Osteocyte (in vitro differentiated cells): ENCODE measurements around the gene POMGNT2. TPM values are rescaled to one million over a fixed set of nuclear protein-coding genes. Genes with fewer than 3 reads are reported as not detected.

ENCODE experiments used
- DNase-seq: peaks from one replicate; pipeline ENCODE4 v3.0.0; 2021; ENCODE audit warnings: mixed read lengths; ENCODE audit not compliant: unreplicated experiment; ENCODE audit errors: extremely low spot score
- H3K27ac Mint-ChIP-seq: one replicate; pipeline ENCODE4 v1.8.0; 2021; ENCODE audit warnings: mild to moderate bottlenecking, mixed read lengths; ENCODE audit not compliant: unreplicated experiment
- H3K27me3 Mint-ChIP-seq: one replicate; pipeline ENCODE4 v1.8.0; 2021; ENCODE audit warnings: mixed read lengths; ENCODE audit not compliant: unreplicated experiment
- H3K36me3 Mint-ChIP-seq: one replicate; pipeline ENCODE4 v1.8.0; 2021; ENCODE audit warnings: mixed read lengths; ENCODE audit not compliant: unreplicated experiment
- H3K4me1 Mint-ChIP-seq: one replicate; pipeline ENCODE4 v1.8.0; 2021; ENCODE audit warnings: mixed read lengths; ENCODE audit not compliant: unreplicated experiment
- H3K4me3 Mint-ChIP-seq: one replicate; pipeline ENCODE4 v1.8.0; 2021; ENCODE audit warnings: mild to moderate bottlenecking, moderate library complexity, mixed read lengths; ENCODE audit not compliant: unreplicated experiment
- H3K9me3 Mint-ChIP-seq: one replicate; pipeline ENCODE4 v1.8.0; 2021; ENCODE audit warnings: mixed read lengths; ENCODE audit not compliant: unreplicated experiment
- CTCF ChIP-seq: fragments of 200-600 bp; sonication (generic); IDR thresholded peaks from 2 replicates; pipeline ENCODE4 v1.5.0; 2021; ENCODE audit warnings: antibody characterized with exemption, mild to moderate bottlenecking, moderate library complexity
- total RNA-seq: library from RNA; stranded (reverse); gene quantifications from 2 replicates; pipeline ENCODE4 v1.2.1, GENCODE V29; 2021

Gene POMGNT2
- total RNA-seq, 1 donor from 2014 or later = 16.1 TPM

- H3K27me3 Mint-ChIP-seq = no peaks in the 10 kb centered on the region
- no peaks in the 10 kb centered on the region for H3K36me3 Mint-ChIP-seq
- no peaks in the 10 kb centered on the region for H3K4me1 Mint-ChIP-seq
- TF ChIP-seq CTCF = no peak
- no peak for DNase-seq
- no peak overlapping the region for H3K4me3 Mint-ChIP-seq
- no peaks in the 10 kb centered on the region for H3K9me3 Mint-ChIP-seq
- no peak overlapping the region for H3K27ac Mint-ChIP-seq
Measured at GRCh38 chr3:43091481-43091880, 14.4 kb downstream of the POMGNT2 start.

GRCh38 chr3:43090238-43090637 lies 15.6 kb downstream of the POMGNT2 start:
- H3K4me1 Mint-ChIP-seq = no peaks in the 10 kb centered on the region
- no peak overlapping the region for H3K4me3 Mint-ChIP-seq
- no peak overlapping the region for H3K27ac Mint-ChIP-seq
- H3K9me3 Mint-ChIP-seq = no peaks in the 10 kb centered on the region
- no peaks in the 10 kb centered on the region for H3K36me3 Mint-ChIP-seq
- peak; percentile 5 for DNase-seq
- no peak for TF ChIP-seq CTCF
- H3K27me3 Mint-ChIP-seq = no peaks in the 10 kb centered on the region

GRCh38 chr3:43089081-43089480 lies 16.8 kb downstream of the POMGNT2 start:
- H3K4me1 Mint-ChIP-seq = no peaks in the 10 kb centered on the region
- H3K4me3 Mint-ChIP-seq = no peak overlapping the region
- no peaks in the 10 kb centered on the region for H3K9me3 Mint-ChIP-seq
- H3K27ac Mint-ChIP-seq = no peak overlapping the region
- peak; percentile 59 for DNase-seq
- H3K27me3 Mint-ChIP-seq = no peaks in the 10 kb centered on the region
- H3K36me3 Mint-ChIP-seq = no peaks in the 10 kb centered on the region
- no peak for TF ChIP-seq CTCF

- DNase-seq = peak; percentile 42
- H3K27me3 Mint-ChIP-seq = no peaks in the 10 kb centered on the region
- no peak overlapping the region for H3K4me3 Mint-ChIP-seq
- peaks cover 4% of the 10 kb centered on the region for H3K36me3 Mint-ChIP-seq
- no peak for TF ChIP-seq CTCF
- no peaks in the 10 kb centered on the region for H3K4me1 Mint-ChIP-seq
- no peak overlapping the region for H3K27ac Mint-ChIP-seq
- no peaks in the 10 kb centered on the region for H3K9me3 Mint-ChIP-seq
Measured at GRCh38 chr3:43087249-43087776, 18.6 kb downstream of the POMGNT2 start.

GRCh38 chr3:43086460-43087165 lies 19.3 kb downstream of the POMGNT2 start:
- DNase-seq = peak; percentile 46
- no peaks in the 10 kb centered on the region for H3K4me1 Mint-ChIP-seq
- H3K9me3 Mint-ChIP-seq = no peaks in the 10 kb centered on the region

More at GRCh38 chr3:43086460-43087165, 19.3 kb downstream of the POMGNT2 start:
- Mint-ChIP-seq H3K27ac (no peak overlapping the region), H3K4me3 (no peak overlapping the region), H3K27me3 (no peaks in the 10 kb centered on the region), H3K36me3 (peaks cover 4% of the 10 kb centered on the region)
- no peak for TF ChIP-seq CTCF
